Measurements from ENCODE around the gene MDFIC.

MDFIC gene

DNA sequence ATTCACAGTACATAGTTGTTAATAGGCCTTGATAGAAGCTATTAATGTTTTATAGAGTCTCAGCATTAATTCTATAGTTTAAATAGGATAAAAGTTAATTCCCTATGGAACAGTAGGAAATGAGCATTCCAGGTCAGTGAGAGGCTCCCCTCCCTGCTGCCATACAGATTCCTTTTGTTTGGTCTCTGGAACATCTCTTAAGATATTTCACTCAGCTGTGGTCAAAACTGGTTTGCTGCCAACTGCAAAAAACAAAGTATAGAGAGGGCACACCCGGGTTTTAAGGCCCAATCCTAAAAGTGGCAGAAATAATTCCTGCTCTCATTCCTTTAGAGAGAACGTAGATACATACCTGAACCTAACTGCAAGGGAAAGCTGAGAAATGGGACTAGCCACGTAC, 51.3 kb downstream of the MDFIC start:
- Histone ChIP-seq H3K27me3 (ENCODE audit: insufficient read depth, low read length, poor library complexity) (no peaks in the 10 kb centered on the region), H3K9me3 (ENCODE audit: insufficient read depth, low read length, severe bottlenecking) (no peaks in the 10 kb centered on the region), H3K27ac (ENCODE audit: low read length) (no peak overlapping the region), H2AFZ (ENCODE audit: low read depth, low read length) (no peak overlapping the region), H3K9ac (ENCODE audit: low read depth, low read length) (no peak overlapping the region), H4K20me1 (ENCODE audit: insufficient read depth, low read length) (peaks cover 12% of the 10 kb centered on the region; the same call in 1 of the 2 replicates), H3K36me3 (ENCODE audit: insufficient read depth, low read length) (peaks cover 7% of the 10 kb centered on the region), H3K79me2 (ENCODE audit: insufficient read depth, low read length) (peaks cover 93% of the 10 kb centered on the region), H3K4me2 (ENCODE audit: insufficient read depth, low read length) (no peak overlapping the region), H3K4me3 (ENCODE audit: low read depth in 1 of 2, low read length in 2 of 2) (no peak overlapping the region), H3K4me1 (ENCODE audit: insufficient read depth, low read length) (peaks cover 19% of the 10 kb centered on the region)
- TF ChIP-seq, protein P1, sequence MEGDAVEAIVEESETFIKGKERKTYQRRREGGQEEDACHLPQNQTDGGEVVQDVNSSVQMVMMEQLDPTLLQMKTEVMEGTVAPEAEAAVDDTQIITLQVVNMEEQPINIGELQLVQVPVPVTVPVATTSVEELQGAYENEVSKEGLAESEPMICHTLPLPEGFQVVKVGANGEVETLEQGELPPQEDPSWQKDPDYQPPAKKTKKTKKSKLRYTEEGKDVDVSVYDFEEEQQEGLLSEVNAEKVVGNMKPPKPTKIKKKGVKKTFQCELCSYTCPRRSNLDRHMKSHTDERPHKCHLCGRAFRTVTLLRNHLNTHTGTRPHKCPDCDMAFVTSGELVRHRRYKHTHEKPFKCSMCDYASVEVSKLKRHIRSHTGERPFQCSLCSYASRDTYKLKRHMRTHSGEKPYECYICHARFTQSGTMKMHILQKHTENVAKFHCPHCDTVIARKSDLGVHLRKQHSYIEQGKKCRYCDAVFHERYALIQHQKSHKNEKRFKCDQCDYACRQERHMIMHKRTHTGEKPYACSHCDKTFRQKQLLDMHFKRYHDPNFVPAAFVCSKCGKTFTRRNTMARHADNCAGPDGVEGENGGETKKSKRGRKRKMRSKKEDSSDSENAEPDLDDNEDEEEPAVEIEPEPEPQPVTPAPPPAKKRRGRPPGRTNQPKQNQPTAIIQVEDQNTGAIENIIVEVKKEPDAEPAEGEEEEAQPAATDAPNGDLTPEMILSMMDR (IDR thresholded peaks at IDR 0.05; ENCODE audit: borderline replicate concordance, extremely low read depth, low read length, poor library complexity, severe bottlenecking): no peak
- TF ChIP-seq EZH2 (IDR thresholded peaks at IDR 0.05; ENCODE audit: borderline replicate concordance, low read depth, low read length, severe bottlenecking): no peak
- ATAC-seq (ENCODE audit: insufficient read depth, low read depth) (no peak), DNase-seq (no peak)

DNA sequence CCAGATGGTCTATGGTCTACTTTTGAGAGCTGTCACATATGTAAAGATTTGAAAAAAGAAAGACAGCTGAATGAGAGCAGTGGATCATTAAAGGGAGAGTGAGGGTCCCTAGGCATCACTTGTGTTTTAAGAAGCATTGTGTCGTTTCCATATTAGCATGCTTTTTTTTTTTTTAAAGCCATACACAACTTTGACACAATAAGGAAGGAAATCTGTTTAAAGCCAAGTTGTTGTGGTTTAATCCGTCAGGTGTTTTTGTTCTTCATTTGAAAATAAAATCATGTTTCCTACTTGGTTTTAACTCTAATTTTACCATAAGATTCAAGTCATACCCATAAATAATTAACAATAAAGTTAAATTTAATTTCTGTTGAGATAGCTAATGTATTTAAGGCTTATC, 53.5 kb downstream of the MDFIC start:
- Histone ChIP-seq H3K4me3 (ENCODE audit: low read depth in 1 of 2, low read length in 2 of 2) (no peak overlapping the region), H3K79me2 (ENCODE audit: insufficient read depth, low read length) (peaks cover 81% of the 10 kb centered on the region), H3K4me1 (ENCODE audit: insufficient read depth, low read length) (peaks cover 11% of the 10 kb centered on the region; the same call in 1 of the 2 replicates), H3K9me3 (ENCODE audit: insufficient read depth, low read length, severe bottlenecking) (no peaks in the 10 kb centered on the region), H3K27ac (ENCODE audit: low read length) (no peak overlapping the region), H3K4me2 (ENCODE audit: insufficient read depth, low read length) (no peak overlapping the region), H2AFZ (ENCODE audit: low read depth, low read length) (no peak overlapping the region), H3K36me3 (ENCODE audit: insufficient read depth, low read length) (peaks cover 18% of the 10 kb centered on the region), H3K27me3 (ENCODE audit: insufficient read depth, low read length, poor library complexity) (no peaks in the 10 kb centered on the region), H3K9ac (ENCODE audit: low read depth, low read length) (no peak overlapping the region), H4K20me1 (ENCODE audit: insufficient read depth, low read length) (peaks cover 7% of the 10 kb centered on the region; the same call in 1 of the 2 replicates)
- DNase-seq (no peak), ATAC-seq (ENCODE audit: insufficient read depth, low read depth) (0 out of 3 replicates have a peak, but pooled peaks have one; percentile 48)
- TF ChIP-seq EZH2 (IDR thresholded peaks at IDR 0.05; ENCODE audit: borderline replicate concordance, low read depth, low read length, severe bottlenecking): no peak
- TF ChIP-seq, protein P1 (IDR thresholded peaks at IDR 0.05; ENCODE audit: borderline replicate concordance, extremely low read depth, low read length, poor library complexity, severe bottlenecking): no peak

DNA sequence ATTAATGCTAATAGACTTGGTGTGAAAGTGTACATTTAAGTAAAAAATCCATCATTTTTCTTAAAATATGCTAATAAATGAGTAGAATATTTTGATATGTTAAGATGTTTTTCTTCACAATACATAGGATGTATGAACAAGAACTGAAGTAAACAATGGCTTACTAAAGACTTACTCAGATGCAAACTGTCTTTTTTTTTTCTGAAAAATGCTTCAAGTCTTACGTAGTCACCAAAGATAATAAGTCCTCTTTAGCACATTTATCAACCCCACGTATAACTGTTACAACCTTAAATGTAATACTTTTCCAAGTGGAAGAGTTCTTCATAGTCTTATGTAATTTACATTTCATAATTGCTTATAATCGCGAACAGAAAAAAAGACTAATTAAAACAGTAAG, 54.8 kb downstream of the MDFIC start:
- no peak overlapping the region for H3K4me3 ChIP-seq (ENCODE audit: low read depth in 1 of 2, low read length in 2 of 2)
- no peaks in the 10 kb centered on the region for H3K9me3 ChIP-seq (ENCODE audit: insufficient read depth, low read length, severe bottlenecking)
- peaks cover 9% of the 10 kb centered on the region; the same call in 1 of the 2 replicates for H3K4me1 ChIP-seq (ENCODE audit: insufficient read depth, low read length)
- DNase-seq: no peak
- TF ChIP-seq, protein P1 (IDR thresholded peaks at IDR 0.05; ENCODE audit: borderline replicate concordance, extremely low read depth, low read length, poor library complexity, severe bottlenecking): no peak
- no peak for TF ChIP-seq EZH2 (IDR thresholded peaks at IDR 0.05; ENCODE audit: borderline replicate concordance, low read depth, low read length, severe bottlenecking)
- H4K20me1 ChIP-seq (ENCODE audit: insufficient read depth, low read length): peaks cover 4% of the 10 kb centered on the region; the same call in 1 of the 2 replicates
- no peaks in the 10 kb centered on the region for H3K27me3 ChIP-seq (ENCODE audit: insufficient read depth, low read length, poor library complexity)
- H3K79me2 ChIP-seq (ENCODE audit: insufficient read depth, low read length): peaks cover 68% of the 10 kb centered on the region
- no peak overlapping the region for H2AFZ ChIP-seq (ENCODE audit: low read depth, low read length)
- no peak overlapping the region for H3K9ac ChIP-seq (ENCODE audit: low read depth, low read length)
- H3K36me3 ChIP-seq (ENCODE audit: insufficient read depth, low read length): peaks cover 24% of the 10 kb centered on the region
- no peak for ATAC-seq (ENCODE audit: insufficient read depth, low read depth)
- H3K27ac ChIP-seq (ENCODE audit: low read length): no peak overlapping the region
- no peak overlapping the region for H3K4me2 ChIP-seq (ENCODE audit: insufficient read depth, low read length)

Measured in DND-41 (cell line).